Neuronal stem cell (in vitro differentiated cells): ENCODE results near the gene NXNL2.
A peak's percentile ranks its signal among the peaks of the same experiment; 100 is the strongest.

Source experiments
- DNase-seq: peaks from one replicate; pipeline ENCODE4 v3.0.0-alpha.2; 2013; ENCODE audit warnings: low spot score
- H2AFZ ChIP-seq: one replicate; pipeline ENCODE4 v1.6.1; 2013; ENCODE audit warnings: mild to moderate bottlenecking, low read length, inconsistent platforms
- H2AK5ac ChIP-seq: 2 replicates; pipeline ENCODE4 v1.6.1; 2013; ENCODE audit warnings: low read depth, mild to moderate bottlenecking, inconsistent platforms, low read length, moderate library complexity, mixed read lengths
- H2BK120ac ChIP-seq: 2 replicates; pipeline ENCODE4 v1.6.1; 2013; ENCODE audit warnings: low read depth, mild to moderate bottlenecking, inconsistent platforms, low read length, moderate library complexity, mixed read lengths
- H2BK12ac ChIP-seq: one replicate; pipeline ENCODE4 v1.6.1; 2013; ENCODE audit warnings: low read length, inconsistent platforms
- H2BK15ac ChIP-seq: 2 replicates; pipeline ENCODE4 v1.6.1; 2013; ENCODE audit warnings: mild to moderate bottlenecking, low read length, inconsistent platforms, mixed read lengths
- H2BK5ac ChIP-seq: one replicate; pipeline ENCODE4 v1.6.1; 2013; ENCODE audit warnings: inconsistent platforms, mild to moderate bottlenecking, low read length, moderate library complexity
- H3K14ac ChIP-seq: one replicate; pipeline ENCODE4 v1.6.1; 2013; ENCODE audit warnings: low read length, inconsistent platforms
- H3K18ac ChIP-seq: 2 replicates; pipeline ENCODE4 v1.6.1; 2013; ENCODE audit warnings: low read length, inconsistent platforms
- H3K23ac ChIP-seq: 2 replicates; pipeline ENCODE4 v1.6.1; 2013; ENCODE audit warnings: low read depth, mild to moderate bottlenecking, mixed read lengths, low read length, inconsistent platforms; ENCODE audit not compliant: poor library complexity
- H3K27ac ChIP-seq: replicated peaks from 3 replicates; pipeline ENCODE4 v1.5.1; 2013; ENCODE audit warnings: low read length, inconsistent platforms
- H3K27me3 ChIP-seq, 3 experiments: 2 replicates each; pipeline ENCODE4 v1.6.1; 2013; ENCODE audit warnings: low read length in 3 of 3, mild to moderate bottlenecking in 2 of 3, inconsistent platforms in 1 of 3, low read depth in 1 of 3, mixed read lengths in 1 of 3, moderate library complexity in 1 of 3; ENCODE audit not compliant: control insufficient read depth in 3 of 3, insufficient read depth in 3 of 3
- H3K36me3 ChIP-seq, 2 donors: replicated peaks in 1 of 2; 2 replicates each; pipeline ENCODE4 v1.6.1; 2013; ENCODE audit warnings: low read length in 2 of 2; ENCODE audit not compliant: control insufficient read depth in 2 of 2, insufficient read depth in 2 of 2
- H3K4ac ChIP-seq: 2 replicates; pipeline ENCODE4 v1.6.1; 2013; ENCODE audit warnings: inconsistent platforms, mild to moderate bottlenecking, low read length, moderate library complexity
- H3K4me1 ChIP-seq, 2 donors: 1 replicate in 1 of 2; 2 replicates in 1 of 2; pipeline ENCODE4 v1.6.1; 2013; ENCODE audit warnings: low read length in 2 of 2, low read depth in 1 of 2; ENCODE audit not compliant: control insufficient read depth in 2 of 2, insufficient read depth in 1 of 2
- H3K4me2 ChIP-seq: one replicate; pipeline ENCODE4 v1.6.1; 2013; ENCODE audit warnings: mild to moderate bottlenecking, low read length, inconsistent platforms; ENCODE audit not compliant: insufficient read depth, poor library complexity, severe bottlenecking
- H3K4me3 ChIP-seq, 2 donors: 2 replicates each; pipeline ENCODE4 v1.5.1; 2013; ENCODE audit warnings: low read length in 2 of 2, mild to moderate bottlenecking in 2 of 2, inconsistent platforms in 1 of 2, moderate library complexity in 1 of 2
- H3K79me1 ChIP-seq: one replicate; pipeline ENCODE4 v1.6.1; 2013; ENCODE audit warnings: low read depth, mild to moderate bottlenecking, inconsistent platforms, low read length, moderate library complexity
- H3K9ac ChIP-seq: one replicate; pipeline ENCODE4 v1.6.1; 2013; ENCODE audit warnings: mild to moderate bottlenecking, low read depth, low read length, inconsistent platforms; ENCODE audit not compliant: poor library complexity
- H3K9me3 ChIP-seq, 2 donors: replicated peaks in 1 of 2; 2 replicates each; pipeline versions ENCODE3 to v1.6.1; 2013; ENCODE audit warnings: low read length in 2 of 2, mild to moderate bottlenecking in 2 of 2, inconsistent platforms in 1 of 2, low read depth in 1 of 2, mixed read lengths in 1 of 2, moderate library complexity in 1 of 2; ENCODE audit not compliant: control insufficient read depth in 2 of 2, insufficient read depth in 1 of 2
- H4K8ac ChIP-seq: one replicate; pipeline ENCODE4 v1.6.1; 2013; ENCODE audit warnings: low read depth, mild to moderate bottlenecking, inconsistent platforms, low read length, moderate library complexity
- H4K91ac ChIP-seq: one replicate; pipeline ENCODE4 v1.6.1; 2013; ENCODE audit warnings: low read length, low read depth, mild to moderate bottlenecking, inconsistent platforms; ENCODE audit not compliant: poor library complexity
- WGBS, 2 donors: extraction: QIAGEN DNeasy Blood & Tissue Kit; methylation state at CpG; one replicate each; pipeline ENCODE4 v1.1.7; 2013; ENCODE audit warnings: missing lambda C conversion rate in 2 of 2, mixed read lengths in 1 of 2; ENCODE audit not compliant: insufficient read length in 2 of 2, insufficient replicate concordance in 1 of 2; ENCODE audit errors: extremely low coverage in 2 of 2; 5-methylcytosine and 5-hydroxymethylcytosine counted together

The NXNL2 gene

GRCh38 chr9:88587885-88588649, 53.1 kb downstream of the NXNL2 start:
- no peak overlapping the region for H3K9ac ChIP-seq
- no peak overlapping the region for H3K27ac ChIP-seq
- no peak overlapping the region for H2BK15ac ChIP-seq
- H3K4me3 ChIP-seq: no peak overlapping the region
- H2BK5ac ChIP-seq: no peak overlapping the region
- H3K23ac ChIP-seq: no peak overlapping the region
- DNase-seq: no peak
- peak overlapping the region; percentile 14 for H2BK12ac ChIP-seq
- H2AK5ac ChIP-seq: no peak overlapping the region
- H3K4me2 ChIP-seq: no peak overlapping the region
- no peak overlapping the region for H3K18ac ChIP-seq
- H3K9me3 ChIP-seq: no peaks in the 10 kb centered on the region
- H2AFZ ChIP-seq: no peak overlapping the region
- H3K27me3 ChIP-seq: peaks cover 0 to 3% (median 0%) of the 10 kb centered on the region in 3 experiments
- H4K8ac ChIP-seq: no peak overlapping the region
- H4K91ac ChIP-seq: no peak overlapping the region
- H3K4ac ChIP-seq: no peak overlapping the region
- WGBS, 2 donors: no CpG with 5 or more reads among the region's 9 CpGs
- H3K79me1 ChIP-seq: no peaks in the 10 kb centered on the region
- H2BK120ac ChIP-seq: no peak overlapping the region
- no peaks in the 10 kb centered on the region for H3K36me3 ChIP-seq
- H3K14ac ChIP-seq: no peak overlapping the region
- H3K4me1 ChIP-seq: no peaks in the 10 kb centered on the region

GRCh38 chr9:88589656-88590055, 54.7 kb downstream of the NXNL2 start:
- Histone ChIP-seq H3K79me1 (no peaks in the 10 kb centered on the region), H3K27ac (no peak overlapping the region), H3K9me3 (no peaks in the 10 kb centered on the region), H2BK12ac (no peak overlapping the region), H2AFZ (no peak overlapping the region), H2BK5ac (no peak overlapping the region), H3K4me2 (no peak overlapping the region), H3K23ac (no peak overlapping the region), H2BK120ac (no peak overlapping the region), H3K18ac (no peak overlapping the region), H4K91ac (no peak overlapping the region), H3K14ac (no peak overlapping the region), H3K36me3 (no peaks in the 10 kb centered on the region), H4K8ac (no peak overlapping the region), H3K9ac (no peak overlapping the region), H2AK5ac (no peak overlapping the region), H3K4ac (no peak overlapping the region), H3K4me3 (no peak overlapping the region), H3K27me3 (peaks cover 0 to 3% (median 0%) of the 10 kb centered on the region in 3 experiments), H2BK15ac (no peak overlapping the region), H3K4me1 (no peaks in the 10 kb centered on the region)
- no CpG with 5 or more reads among the region's 3 CpGs for WGBS, 2 donors
- DNase-seq: no peak

- Histone ChIP-seq H3K36me3 (no peaks in the 10 kb centered on the region), H3K23ac (no peak overlapping the region), H2BK15ac (no peak overlapping the region), H3K27me3 (peaks cover 0 to 3% (median 0%) of the 10 kb centered on the region in 3 experiments), H3K4me1 (no peaks in the 10 kb centered on the region), H3K18ac (peak overlapping the region; percentile 20), H4K8ac (no peak overlapping the region), H4K91ac (no peak overlapping the region), H3K4me3 (no peak overlapping the region), H2BK120ac (no peak overlapping the region), H3K14ac (no peak overlapping the region), H3K9me3 (no peaks in the 10 kb centered on the region), H3K4me2 (no peak overlapping the region), H2AFZ (no peak overlapping the region), H3K27ac (no peak overlapping the region), H2BK12ac (no peak overlapping the region), H3K4ac (no peak overlapping the region), H2AK5ac (no peak overlapping the region), H3K9ac (no peak overlapping the region), H3K79me1 (no peaks in the 10 kb centered on the region), H2BK5ac (no peak overlapping the region)
- no peak for DNase-seq
- no CpG with 5 or more reads among the region's 14 CpGs for WGBS, 2 donors
Measured at GRCh38 chr9:88590558-88591146, 55.7 kb downstream of the NXNL2 start.

GRCh38 chr9:88593537-88594185, 58.7 kb downstream of the NXNL2 start:
- Histone ChIP-seq H2AFZ (no peak overlapping the region), H3K4me3 (no peak overlapping the region), H3K4ac (no peak overlapping the region), H3K4me1 (no peaks in the 10 kb centered on the region), H2BK120ac (no peak overlapping the region), H4K91ac (no peak overlapping the region), H3K4me2 (no peak overlapping the region), H3K36me3 (no peaks in the 10 kb centered on the region), H3K18ac (no peak overlapping the region), H2BK12ac (no peak overlapping the region), H4K8ac (no peak overlapping the region), H3K27ac (no peak overlapping the region), H2AK5ac (no peak overlapping the region), H2BK15ac (no peak overlapping the region), H3K9ac (no peak overlapping the region), H3K27me3 (no peaks in the 10 kb centered on the region), H3K79me1 (no peaks in the 10 kb centered on the region), H3K23ac (no peak overlapping the region), H2BK5ac (no peak overlapping the region), H3K14ac (no peak overlapping the region), H3K9me3 (no peaks in the 10 kb centered on the region)
- no CpG with 5 or more reads among the region's 4 CpGs for WGBS, 2 donors
- peak; percentile 12 for DNase-seq
